GM12873 (cell line): Measurements from ENCODE around the gene GPR146.

Source experiments
- CTCF ChIP-seq: IDR thresholded peaks from 2 replicates; pipeline ENCODE4 v1.5.1; 2012; ENCODE audit warnings: low read depth, mild to moderate bottlenecking, moderate library complexity, low read length, control low read depth; ENCODE audit not compliant: insufficient read depth; ENCODE audit errors: missing control alignments

Gene GPR146

GRCh38 chr7:1081931-1082401 lies 37.6 kb downstream of the GPR146 start:
- TF ChIP-seq CTCF: no peak

GRCh38 chr7:1083729-1084657 lies 39.6 kb downstream of the GPR146 start:
- no peak for TF ChIP-seq CTCF

- no peak for TF ChIP-seq CTCF
These were observed 40.9 kb downstream of the GPR146 start for GRCh38 chr7:1085266-1085665.

GRCh38 chr7:1085910-1086421 lies 41.6 kb downstream of the GPR146 start:
- TF ChIP-seq CTCF: no peak

- TF ChIP-seq CTCF: peak; percentile 79
These were observed 42.5 kb downstream of the GPR146 start for GRCh38 chr7:1086588-1087464.

GRCh38 chr7:1087465-1087814 lies 43.1 kb downstream of the GPR146 start:
- TF ChIP-seq CTCF: no peak
